HCT116 (cell line): ENCODE data around the gene MIER2. TPM values are rescaled to one million over a fixed set of nuclear protein-coding genes. Genes with fewer than 3 reads are reported as not detected.

ENCODE experiments used
- ATAC-seq: fragments of 200-7000 bp; cut with Tn5 transposase; 2 replicates; pipeline ENCODE4 v1.9.1; 2020; ENCODE audit warnings: mild to moderate bottlenecking, moderate library complexity
- BruUV-seq: library from RNA; stranded (reverse); fragments of 400-500 nt; replicated peaks from 2 replicates; lab custom pipeline; 2021; lab: Mats Ljungman, UMichigan
- CTCF ChIA-PET: fragments of 300-600 bp; sonication (Branson Sonifier 250); formaldehyde crosslinking; loops from one replicate; lab custom pipeline; 2021; ENCODE audit warnings: antibody characterized with exemption; lab: Charles Lee
- POLR2A ChIA-PET: fragments of 300-600, 350-600 bp; sonication (Branson Sonifier 250); formaldehyde crosslinking; loops from one replicate; lab custom pipeline; 2021; ENCODE audit warnings: antibody characterized with exemption; lab: Charles Lee
- RAD21 ChIA-PET, 2 experiments: fragments of 300-600 bp; sonication (Branson Sonifier 250); formaldehyde crosslinking; loops; one replicate each; lab custom pipeline; 2023; ENCODE audit warnings: low total read pairs in 2 of 2; ENCODE audit not compliant: uncharacterized antibody in 2 of 2, unreplicated experiment in 2 of 2, low non-redundant PET in 1 of 2; lab: Charles Lee
- DNase-seq: peaks from one replicate; pipeline ENCODE4 v3.0.0-alpha.2; 2010; ENCODE audit warnings: low read depth, low spot score
- H2AFZ ChIP-seq: fragments of 200-600 bp; shearing (Covaris generic), sonication (generic); 2 replicates; pipeline ENCODE4 v1.6.1; 2017; ENCODE audit warnings: low read depth, mixed run types, mixed read lengths, antibody characterized with exemption, low read length; ENCODE audit not compliant: poor library complexity, severe bottlenecking
- H3K27ac ChIP-seq: 2 replicates; pipeline ENCODE4 v1.5.1; 2012; ENCODE audit warnings: low read depth, low read length
- H3K27me3 ChIP-seq: fragments of 200-600 bp; sonication (generic); 2 replicates; pipeline ENCODE4 v1.6.1; 2016; ENCODE audit warnings: mixed run types, low read length, mixed read lengths; ENCODE audit not compliant: insufficient read depth
- H3K36me3 ChIP-seq, 2 experiments: fragments of 200-500 bp in 1 of 2; fragments of 200-600 bp in 1 of 2; sonication (Bioruptor generic) in 1 of 2; sonication (generic) in 1 of 2; 2 replicates each; pipeline versions ENCODE4 v1.5.1 to v1.6.1; 2014 to 2016; ENCODE audit warnings: low read length in 2 of 2, inconsistent platforms in 1 of 2, mixed read lengths in 1 of 2, mixed run types in 1 of 2; ENCODE audit not compliant: insufficient read depth in 2 of 2, control insufficient read depth in 1 of 2
- H3K4me1 ChIP-seq, 2 experiments: fragments of 200-600 bp in 1 of 2; sonication (generic) in 1 of 2; 2 replicates each; pipeline versions ENCODE4 v1.5.1 to v1.6.1; 2012 to 2017; ENCODE audit warnings: low read length in 2 of 2, inconsistent platforms in 1 of 2, mild to moderate bottlenecking in 1 of 2, mixed read lengths in 1 of 2, mixed run types in 1 of 2, moderate library complexity in 1 of 2; ENCODE audit not compliant: insufficient read depth in 2 of 2, control insufficient read depth in 1 of 2
- H3K4me2 ChIP-seq: fragments of 200-600 bp; sonication (generic); 2 replicates; pipeline ENCODE4 v1.6.1; 2017; ENCODE audit warnings: mixed run types, low read length, mixed read lengths
- H3K4me3 ChIP-seq, 2 experiments: fragments of 200-600 bp in 1 of 2; sonication (generic) in 1 of 2; replicated peaks in 1 of 2; 2 replicates each; pipeline ENCODE4 v1.5.1; 2011 to 2016; ENCODE audit warnings: low read length in 2 of 2, control low read depth in 1 of 2, low read depth in 1 of 2, mild to moderate bottlenecking in 1 of 2, mixed read lengths in 1 of 2, mixed run types in 1 of 2
- H3K79me2 ChIP-seq: fragments of 200-600 bp; sonication (generic); 2 replicates; pipeline ENCODE4 v1.6.1; 2017; ENCODE audit warnings: mild to moderate bottlenecking, mixed run types, low read length, moderate library complexity, mixed read lengths; ENCODE audit not compliant: insufficient read depth
- H3K9ac ChIP-seq: fragments of 200-600 bp; sonication (generic); 2 replicates; pipeline ENCODE4 v1.6.1; 2016; ENCODE audit warnings: low read length, mixed read lengths
- H3K9me2 ChIP-seq: fragments of 200-600 bp; sonication (generic), shearing (Covaris generic); 2 replicates; pipeline ENCODE4 v1.6.1; 2017; ENCODE audit warnings: mixed run types, mild to moderate bottlenecking, moderate library complexity; ENCODE audit not compliant: insufficient read depth
- H3K9me3 ChIP-seq, 2 experiments: fragments of 200-500 bp in 1 of 2; fragments of 200-600 bp in 1 of 2; sonication (Bioruptor generic) in 1 of 2; sonication (generic) in 1 of 2; 2 replicates each; pipeline ENCODE4 v1.6.1; 2014 to 2017; ENCODE audit warnings: low read length in 2 of 2, mixed read lengths in 2 of 2, inconsistent platforms in 1 of 2, low read depth in 1 of 2, mild to moderate bottlenecking in 1 of 2, mixed run types in 1 of 2, moderate library complexity in 1 of 2; ENCODE audit not compliant: control insufficient read depth in 1 of 2, insufficient read depth in 1 of 2
- H4K20me1 ChIP-seq: fragments of 200-600 bp; sonication (generic), shearing (Covaris generic); 2 replicates; pipeline ENCODE4 v1.6.1; 2017; ENCODE audit warnings: mixed run types, mild to moderate bottlenecking, moderate library complexity; ENCODE audit not compliant: insufficient read depth
- EZH2 ChIP-seq: fragments of 200-600 bp; sonication (generic); IDR thresholded peaks from 2 replicates; pipeline ENCODE4 v1.6.1; 2017; ENCODE audit warnings: antibody characterized with exemption, mixed run types
- EZH2phosphoT487 ChIP-seq: fragments of 200-600 bp; IDR thresholded peaks from 2 replicates; pipeline ENCODE4 v1.6.1; 2018; ENCODE audit warnings: antibody characterized with exemption, borderline replicate concordance
- POLR2AphosphoS5 ChIP-seq: IDR thresholded peaks from 2 replicates; pipeline ENCODE4 v1.6.1; 2011; ENCODE audit warnings: mild to moderate bottlenecking, low read depth, low read length, moderate library complexity
- TCF7L2 ChIP-seq: IDR thresholded peaks from 2 replicates; pipeline ENCODE4 v1.7.0; 2011; ENCODE audit warnings: borderline replicate concordance, inconsistent platforms; ENCODE audit not compliant: insufficient read depth, insufficient read length; ENCODE audit errors: extremely low read depth
- ZFX ChIP-seq: fragments of 450-650 bp; IDR thresholded peaks from 2 replicates; pipeline ENCODE4 v1.6.1; 2017
- ZNF274 ChIP-seq: fragments of 200-500 bp; sonication (Bioruptor generic); IDR thresholded peaks from 2 replicates; pipeline ENCODE4 v1.6.1; 2014; ENCODE audit warnings: mild to moderate bottlenecking, low read depth, low read length, inconsistent platforms
- intact Hi-C: fragments of 100-400 bp; cut with micrococcal nuclease; formaldehyde crosslinking; loops from 2 replicates; pipeline ENCODE4 v1.10.0; 2022
- total RNA-seq: library from RNA; stranded (reverse); gene quantifications from one replicate; pipeline ENCODE4 v1.2.1, GENCODE V29; 2021; ENCODE audit not compliant: unreplicated experiment
- TF ChIP-seq, protein P1 (sequence below): IDR thresholded peaks from 2 replicates; pipeline ENCODE4 v1.6.1; 2012; ENCODE audit warnings: low read depth
- TF ChIP-seq, protein P2 (sequence below), 3 experiments: fragments of 200-600 bp in 1 of 3; sonication (generic) in 1 of 3; IDR thresholded peaks in 2 of 3; conservative IDR thresholded peaks in 1 of 3; 2 replicates each; pipeline ENCODE4 v1.5.1; 2012 to 2017; ENCODE audit warnings: low read depth in 2 of 3, low read length in 2 of 3, antibody characterized with exemption in 1 of 3, borderline replicate concordance in 1 of 3, control low read depth in 1 of 3, mild to moderate bottlenecking in 1 of 3, mixed read lengths in 1 of 3, mixed run types in 1 of 3, moderate library complexity in 1 of 3; ENCODE audit not compliant: insufficient read depth in 1 of 3

MIER2 gene
- total RNA-seq, 1 experiment from 2014 or later, result 41.5 TPM

DNA sequence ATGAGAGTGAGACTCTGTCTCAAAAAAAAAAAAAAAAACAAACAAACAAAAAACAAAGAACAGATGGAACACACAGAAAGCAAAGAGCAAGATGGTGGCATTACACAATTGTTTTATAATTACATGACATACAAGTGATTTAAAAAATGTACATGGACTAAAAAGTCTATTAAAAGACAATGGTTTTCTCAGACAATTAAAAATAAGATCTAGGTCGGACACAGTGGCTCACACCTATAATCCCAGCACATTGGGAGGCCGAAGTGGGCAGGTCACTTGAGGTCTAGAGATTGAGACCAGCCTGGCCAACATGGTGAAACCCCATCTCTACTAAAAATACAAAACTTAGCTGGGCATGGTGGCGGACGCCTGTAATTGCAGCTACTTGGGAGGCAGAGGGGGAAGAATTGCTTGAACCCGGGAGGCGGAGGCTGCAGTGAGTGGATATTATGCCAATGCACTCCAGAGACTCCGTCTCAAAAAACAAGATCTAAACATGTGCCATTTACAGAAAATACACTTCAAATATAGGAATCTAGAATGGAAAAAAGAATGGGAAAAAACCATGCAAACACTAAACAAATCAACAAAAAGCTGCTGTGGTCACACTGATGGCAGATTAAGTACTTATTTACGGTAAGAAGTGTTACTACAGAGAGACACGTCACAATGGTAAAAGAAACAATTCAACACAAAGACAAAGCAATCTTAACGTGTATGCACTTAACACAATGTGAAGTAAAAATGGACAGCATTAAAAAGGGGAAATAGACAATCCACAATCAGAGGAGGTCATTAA is 26.7 kb downstream of the MIER2 start:
- POLR2A ChIA-PET, result no interaction called here
- Histone ChIP-seq H3K9me2 (no peaks in the 10 kb centered on the region), H3K27me3 (no peaks in the 10 kb centered on the region), H3K36me3 (peaks cover 7 to 23% of the 10 kb centered on the region in 2 experiments; a peak in 3 of 4 replicates), H3K79me2 (peaks cover 20% of the 10 kb centered on the region), H3K27ac (no peak overlapping the region), H3K4me1 (no peaks in the 10 kb centered on the region), H3K9me3 (peaks cover 0 to 6% of the 10 kb centered on the region in 2 experiments; a peak in 1 of 4 replicates), H3K4me3 (no peak overlapping the region), H4K20me1 (no peaks in the 10 kb centered on the region), H3K9ac (no peak overlapping the region), H3K4me2 (no peak overlapping the region), H2AFZ (no peak overlapping the region)
- DNase-seq (no peak), ATAC-seq (no peak)
- intact Hi-C loops, result no loop called here
- CTCF ChIA-PET, result no interaction called here
- BruUV-seq, result no TSS peak
- RAD21 ChIA-PET, result no interaction called here
- TF ChIP-seq ZNF274, result no peak
- no peak for TF ChIP-seq EZH2
- TF ChIP-seq, protein P1, sequence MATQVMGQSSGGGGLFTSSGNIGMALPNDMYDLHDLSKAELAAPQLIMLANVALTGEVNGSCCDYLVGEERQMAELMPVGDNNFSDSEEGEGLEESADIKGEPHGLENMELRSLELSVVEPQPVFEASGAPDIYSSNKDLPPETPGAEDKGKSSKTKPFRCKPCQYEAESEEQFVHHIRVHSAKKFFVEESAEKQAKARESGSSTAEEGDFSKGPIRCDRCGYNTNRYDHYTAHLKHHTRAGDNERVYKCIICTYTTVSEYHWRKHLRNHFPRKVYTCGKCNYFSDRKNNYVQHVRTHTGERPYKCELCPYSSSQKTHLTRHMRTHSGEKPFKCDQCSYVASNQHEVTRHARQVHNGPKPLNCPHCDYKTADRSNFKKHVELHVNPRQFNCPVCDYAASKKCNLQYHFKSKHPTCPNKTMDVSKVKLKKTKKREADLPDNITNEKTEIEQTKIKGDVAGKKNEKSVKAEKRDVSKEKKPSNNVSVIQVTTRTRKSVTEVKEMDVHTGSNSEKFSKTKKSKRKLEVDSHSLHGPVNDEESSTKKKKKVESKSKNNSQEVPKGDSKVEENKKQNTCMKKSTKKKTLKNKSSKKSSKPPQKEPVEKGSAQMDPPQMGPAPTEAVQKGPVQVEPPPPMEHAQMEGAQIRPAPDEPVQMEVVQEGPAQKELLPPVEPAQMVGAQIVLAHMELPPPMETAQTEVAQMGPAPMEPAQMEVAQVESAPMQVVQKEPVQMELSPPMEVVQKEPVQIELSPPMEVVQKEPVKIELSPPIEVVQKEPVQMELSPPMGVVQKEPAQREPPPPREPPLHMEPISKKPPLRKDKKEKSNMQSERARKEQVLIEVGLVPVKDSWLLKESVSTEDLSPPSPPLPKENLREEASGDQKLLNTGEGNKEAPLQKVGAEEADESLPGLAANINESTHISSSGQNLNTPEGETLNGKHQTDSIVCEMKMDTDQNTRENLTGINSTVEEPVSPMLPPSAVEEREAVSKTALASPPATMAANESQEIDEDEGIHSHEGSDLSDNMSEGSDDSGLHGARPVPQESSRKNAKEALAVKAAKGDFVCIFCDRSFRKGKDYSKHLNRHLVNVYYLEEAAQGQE, result no peak
- TF ChIP-seq TCF7L2, result no peak
- TF ChIP-seq, protein P2, sequence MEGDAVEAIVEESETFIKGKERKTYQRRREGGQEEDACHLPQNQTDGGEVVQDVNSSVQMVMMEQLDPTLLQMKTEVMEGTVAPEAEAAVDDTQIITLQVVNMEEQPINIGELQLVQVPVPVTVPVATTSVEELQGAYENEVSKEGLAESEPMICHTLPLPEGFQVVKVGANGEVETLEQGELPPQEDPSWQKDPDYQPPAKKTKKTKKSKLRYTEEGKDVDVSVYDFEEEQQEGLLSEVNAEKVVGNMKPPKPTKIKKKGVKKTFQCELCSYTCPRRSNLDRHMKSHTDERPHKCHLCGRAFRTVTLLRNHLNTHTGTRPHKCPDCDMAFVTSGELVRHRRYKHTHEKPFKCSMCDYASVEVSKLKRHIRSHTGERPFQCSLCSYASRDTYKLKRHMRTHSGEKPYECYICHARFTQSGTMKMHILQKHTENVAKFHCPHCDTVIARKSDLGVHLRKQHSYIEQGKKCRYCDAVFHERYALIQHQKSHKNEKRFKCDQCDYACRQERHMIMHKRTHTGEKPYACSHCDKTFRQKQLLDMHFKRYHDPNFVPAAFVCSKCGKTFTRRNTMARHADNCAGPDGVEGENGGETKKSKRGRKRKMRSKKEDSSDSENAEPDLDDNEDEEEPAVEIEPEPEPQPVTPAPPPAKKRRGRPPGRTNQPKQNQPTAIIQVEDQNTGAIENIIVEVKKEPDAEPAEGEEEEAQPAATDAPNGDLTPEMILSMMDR (IDR thresholded peaks at IDR 0.05 in 2 of 3, conservative IDR thresholded peaks at IDR 0.05 in 1 of 3; ENCODE audit: borderline replicate concordance in 1 of 3, insufficient read depth in 1 of 3, low read depth in 2 of 3, low read length in 2 of 3), result no peak; a peak in 1 of 6 replicates
- no peak for TF ChIP-seq ZFX
- no peak for TF ChIP-seq POLR2AphosphoS5
- no peak for TF ChIP-seq EZH2phosphoT487
